ENCODE results near the gene TECTA.

TECTA gene

GRCh38 chr11:121100943-121101342, at the start of gene TECTA:
Gene TECTA (plus strand): TSS chr11:121101243. CDS start chr11:121102666, 1,423 bp downstream.
- DNase-seq (ENCODE audit: low read depth) = no peak

GRCh38 chr11:121053244-121053643, 47.8 kb upstream of the TECTA start:
- no peak for DNase-seq (ENCODE audit: low read depth)

- DNase-seq (ENCODE audit: low read depth) = no peak
Observed at GRCh38 chr11:121054266-121054665, 46.8 kb upstream of the TECTA start.

GRCh38 chr11:121055076-121055475, 46.0 kb upstream of the TECTA start:
- no peak for DNase-seq (ENCODE audit: low read depth)

GRCh38 chr11:121057922-121058321, 43.1 kb upstream of the TECTA start:
- DNase-seq (ENCODE audit: low read depth) = no peak

GRCh38 chr11:121058941-121059340, 42.1 kb upstream of the TECTA start:
- DNase-seq (ENCODE audit: low read depth) = no peak

- DNase-seq (ENCODE audit: low read depth) = no peak
Observed at GRCh38 chr11:121059605-121060004, 41.4 kb upstream of the TECTA start.

GRCh38 chr11:121063728-121064127, 37.3 kb upstream of the TECTA start:
- DNase-seq (ENCODE audit: low read depth) = no peak

- no peak for DNase-seq (ENCODE audit: low read depth)
Observed at GRCh38 chr11:121066623-121067022, 34.4 kb upstream of the TECTA start.

GRCh38 chr11:121067026-121067425, 34.0 kb upstream of the TECTA start:
- no peak for DNase-seq (ENCODE audit: low read depth)

GRCh38 chr11:121067453-121067852, 33.6 kb upstream of the TECTA start:
- DNase-seq (ENCODE audit: low read depth) = no peak

GRCh38 chr11:121067962-121068647, 32.9 kb upstream of the TECTA start:
- DNase-seq (ENCODE audit: low read depth) = no peak

- DNase-seq (ENCODE audit: low read depth) = no peak
Observed at GRCh38 chr11:121068787-121069186, 32.3 kb upstream of the TECTA start.

- no peak for DNase-seq (ENCODE audit: low read depth)
Observed at GRCh38 chr11:121070951-121071845, 29.8 kb upstream of the TECTA start.

- no peak for DNase-seq (ENCODE audit: low read depth)
Observed at GRCh38 chr11:121071846-121072450, 29.1 kb upstream of the TECTA start.

- no peak for DNase-seq (ENCODE audit: low read depth)
Observed at GRCh38 chr11:121081321-121081720, 19.7 kb upstream of the TECTA start.

- DNase-seq (ENCODE audit: low read depth) = no peak
Observed at GRCh38 chr11:121082219-121082618, 18.8 kb upstream of the TECTA start.

GRCh38 chr11:121082670-121083069, 18.4 kb upstream of the TECTA start:
- DNase-seq (ENCODE audit: low read depth) = no peak

GRCh38 chr11:121086866-121087265, 14.2 kb upstream of the TECTA start:
- no peak for DNase-seq (ENCODE audit: low read depth)

- no peak for DNase-seq (ENCODE audit: low read depth)
Observed at GRCh38 chr11:121089566-121089965, 11.5 kb upstream of the TECTA start.

GRCh38 chr11:121090145-121090721, 10.8 kb upstream of the TECTA start:
- no peak for DNase-seq (ENCODE audit: low read depth)

- DNase-seq (ENCODE audit: low read depth) = no peak
Observed at GRCh38 chr11:121091492-121092152, 9.4 kb upstream of the TECTA start.
